Activated CD4-positive, CD25-positive, alpha-beta regulatory T cell (primary cell): ENCODE results near the gene LILRB1.
"Not testable (repeated sequence)": the region's sequence is repeated elsewhere in the genome, so short reads cannot be mapped to it uniquely, and the experiment has no call there.

ENCODE experiments used
- DNase-seq, 4 experiments: peaks; one replicate each; lab custom pipeline; 2025; lab: John Stamatoyannopoulos, UW

The LILRB1 gene

DNA sequence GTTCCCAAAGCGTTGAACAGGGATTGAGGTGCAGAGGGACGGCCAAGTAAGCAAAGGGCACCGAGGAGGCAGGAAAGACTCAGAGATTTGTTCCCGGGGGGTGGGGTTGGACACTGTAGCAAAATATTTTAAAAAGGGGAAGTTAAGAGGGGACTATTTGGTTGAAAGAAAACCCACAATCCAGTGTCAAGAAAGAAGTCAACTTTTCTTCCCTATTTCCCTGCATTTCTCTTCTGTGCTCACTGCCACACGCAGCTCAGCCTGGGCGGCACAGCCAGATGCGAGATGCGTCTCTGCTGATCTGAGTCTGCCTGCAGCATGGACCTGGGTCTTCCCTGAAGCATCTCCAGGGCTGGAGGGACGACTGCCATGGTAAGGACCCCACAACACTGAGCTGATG, at the start of gene LILRB1:
Gene LILRB1 (plus strand): TSS at position 223 of the 400 bp plus-strand sequence. CDS start 590 bp downstream, outside the sequence.
- not testable (repeated sequence) for DNase-seq

GRCh38 chr19:54586397-54586796, 43.9 kb upstream of the LILRB1 start:
- no peak for DNase-seq

DNA sequence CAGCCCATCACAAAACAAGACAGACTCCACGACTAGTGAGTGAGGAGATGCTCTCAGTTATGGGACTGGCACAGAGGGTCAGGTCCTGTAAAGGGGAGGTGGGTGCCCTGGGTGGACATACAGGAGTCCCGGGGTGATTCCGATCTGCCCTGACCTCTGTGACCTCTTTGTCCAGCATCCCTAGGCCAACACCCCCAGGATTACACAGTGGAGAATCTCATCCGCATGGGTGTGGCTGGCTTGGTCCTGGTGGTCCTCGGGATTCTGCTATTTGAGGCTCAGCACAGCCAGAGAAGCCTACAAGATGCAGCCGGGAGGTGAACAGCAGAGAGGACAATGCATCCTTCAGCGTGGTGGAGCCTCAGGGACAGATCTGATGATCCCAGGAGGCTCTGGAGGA, 43.3 kb upstream of the LILRB1 start:
- DNase-seq = no peak

DNA sequence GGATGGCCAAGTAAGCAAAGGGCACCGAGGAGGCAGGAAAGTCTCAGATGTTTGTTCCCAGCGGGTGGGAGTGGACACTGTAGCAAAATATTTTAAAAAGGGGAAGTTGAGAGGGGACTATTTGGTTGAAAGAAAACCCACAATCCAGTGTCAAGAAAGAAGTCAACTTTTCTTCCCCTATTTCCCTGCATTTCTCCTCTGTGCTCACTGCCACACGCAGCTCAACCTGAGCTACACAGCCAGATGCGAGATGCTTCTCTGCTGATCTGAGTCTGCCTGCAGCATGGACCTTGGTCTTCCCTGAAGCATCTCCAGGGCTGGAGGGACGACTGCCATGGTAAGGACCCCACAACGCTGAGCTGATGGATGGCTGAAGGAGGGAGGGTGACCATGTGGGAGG, 36.8 kb upstream of the LILRB1 start, which contains the start of gene LILRA1:
Gene LILRA1 (plus strand): TSS at position 188 of the 400 bp plus-strand sequence. CDS start 613 bp downstream, outside the sequence.
- not testable (repeated sequence) for DNase-seq

DNA sequence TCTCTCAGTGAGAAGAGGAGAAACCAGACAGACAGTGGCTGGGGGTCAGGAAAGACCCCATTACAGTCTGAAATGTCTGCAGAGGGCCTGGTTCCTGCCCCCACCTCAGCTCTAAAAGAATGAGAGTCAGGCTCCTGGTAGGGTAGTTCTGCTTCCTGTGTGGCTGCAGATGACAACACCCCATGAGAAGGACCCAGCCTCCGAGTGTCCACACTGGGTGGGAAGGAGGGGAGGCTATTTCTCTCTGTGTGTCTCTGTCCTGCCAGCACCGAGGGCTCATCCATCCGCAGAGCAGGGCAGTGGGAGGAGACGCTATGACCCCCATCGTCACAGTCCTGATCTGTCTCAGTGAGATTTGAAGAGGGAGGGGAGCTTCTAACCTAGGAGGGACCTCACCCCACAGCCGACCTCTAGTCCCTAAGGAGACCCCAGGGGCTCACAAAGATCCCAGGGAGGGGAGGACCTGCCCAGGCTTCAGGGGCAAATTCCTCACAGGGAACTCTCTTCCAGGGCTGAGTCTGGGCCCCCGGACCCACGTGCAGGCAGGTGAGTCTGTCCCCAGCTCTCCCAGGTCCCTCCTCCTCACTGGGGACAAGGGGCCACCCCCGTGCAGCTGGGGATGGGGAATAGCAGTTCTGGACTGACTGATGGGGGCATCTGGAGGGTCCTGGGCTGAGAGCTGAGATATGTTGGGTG, 36.2 kb upstream of the LILRB1 start:
- DNase-seq = not testable (repeated sequence)

DNA sequence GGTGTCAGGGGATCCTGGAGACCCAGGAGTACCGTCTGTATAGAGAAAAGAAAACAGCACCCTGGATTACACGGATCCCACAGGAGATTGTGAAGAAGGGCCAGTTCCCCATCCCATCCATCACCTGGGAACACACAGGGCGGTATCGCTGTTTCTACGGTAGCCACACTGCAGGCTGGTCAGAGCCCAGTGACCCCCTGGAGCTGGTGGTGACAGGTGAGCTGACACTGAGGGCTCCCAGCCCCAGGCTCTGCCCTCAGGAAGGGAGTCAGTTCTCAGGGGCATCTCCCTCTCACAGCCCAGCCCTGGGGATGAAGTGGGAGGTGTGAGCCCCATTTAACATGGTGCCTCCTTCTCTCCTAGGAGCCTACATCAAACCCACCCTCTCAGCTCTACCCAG, 35.5 kb upstream of the LILRB1 start:
- DNase-seq = no peak

DNA sequence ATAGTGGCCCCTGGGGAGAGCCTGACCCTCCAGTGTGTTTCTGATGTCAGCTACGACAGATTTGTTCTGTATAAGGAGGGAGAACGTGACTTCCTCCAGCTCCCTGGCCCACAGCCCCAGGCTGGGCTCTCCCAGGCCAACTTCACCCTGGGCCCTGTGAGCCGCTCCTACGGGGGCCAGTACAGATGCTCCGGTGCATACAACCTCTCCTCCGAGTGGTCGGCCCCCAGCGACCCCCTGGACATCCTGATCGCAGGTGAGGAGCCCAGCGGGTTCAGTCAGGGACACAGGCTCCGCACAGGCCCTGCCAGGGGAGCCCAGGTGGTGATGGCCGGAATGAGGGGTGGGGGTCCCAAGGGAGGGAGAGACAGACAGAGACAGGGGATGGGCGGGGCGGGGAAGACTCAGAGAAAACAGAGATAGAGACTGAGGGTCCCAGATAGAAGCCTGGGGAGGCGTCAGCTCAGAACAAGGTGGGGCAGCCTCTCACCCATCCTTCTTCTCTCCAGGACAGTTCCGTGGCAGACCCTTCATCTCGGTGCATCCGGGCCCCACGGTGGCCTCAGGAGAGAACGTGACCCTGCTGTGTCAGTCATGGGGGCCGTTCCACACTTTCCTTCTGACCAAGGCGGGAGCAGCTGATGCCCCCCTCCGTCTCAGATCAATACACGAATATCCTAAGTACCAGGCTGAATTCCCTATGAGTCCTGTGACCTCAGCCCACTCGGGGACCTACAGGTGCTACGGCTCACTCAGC, 34.4 kb upstream of the LILRB1 start:
- DNase-seq = not testable (repeated sequence)

DNA sequence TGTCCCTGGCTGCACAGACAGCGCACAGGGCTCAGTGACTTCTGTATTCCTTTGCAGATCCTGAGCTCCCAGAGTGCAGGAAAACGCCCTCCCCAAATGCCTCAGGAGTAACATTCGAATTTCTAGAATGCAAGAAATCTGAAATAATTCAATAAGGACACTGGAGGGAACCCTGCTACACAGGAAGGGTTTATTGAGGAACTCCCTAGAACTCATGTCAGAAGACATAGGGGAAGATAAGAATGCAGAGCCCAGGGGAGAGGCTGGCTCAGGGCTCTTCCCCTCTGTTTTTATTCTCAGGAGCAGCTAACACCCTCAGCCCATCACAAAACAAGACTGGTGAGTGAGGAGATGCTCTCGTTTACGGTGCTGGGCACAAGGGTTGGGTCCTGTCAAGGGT, 30.1 kb upstream of the LILRB1 start:
- no peak for DNase-seq

DNA sequence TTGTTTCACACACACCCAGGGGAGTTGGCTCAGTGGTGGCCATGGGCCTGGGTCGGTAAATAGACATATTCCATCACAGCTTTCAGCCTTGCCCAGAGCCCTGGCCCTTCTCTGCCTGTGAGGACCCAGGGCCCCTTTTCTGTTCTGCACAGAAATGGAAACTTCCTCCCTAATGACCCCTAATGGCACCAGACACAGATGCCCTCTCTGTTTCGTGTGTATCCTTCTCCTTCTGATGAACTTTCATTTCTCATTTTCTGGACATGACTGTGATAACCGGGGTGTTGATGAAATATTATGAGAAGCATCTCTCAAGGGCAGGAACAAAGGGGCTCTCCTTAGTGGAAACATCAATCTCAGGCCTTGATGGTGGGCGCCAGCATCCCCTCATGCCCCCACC, 24.1 kb upstream of the LILRB1 start:
- no peak for DNase-seq

- DNase-seq = no peak
Observed at GRCh38 chr19:54606891-54607784, 23.1 kb upstream of the LILRB1 start.

DNA sequence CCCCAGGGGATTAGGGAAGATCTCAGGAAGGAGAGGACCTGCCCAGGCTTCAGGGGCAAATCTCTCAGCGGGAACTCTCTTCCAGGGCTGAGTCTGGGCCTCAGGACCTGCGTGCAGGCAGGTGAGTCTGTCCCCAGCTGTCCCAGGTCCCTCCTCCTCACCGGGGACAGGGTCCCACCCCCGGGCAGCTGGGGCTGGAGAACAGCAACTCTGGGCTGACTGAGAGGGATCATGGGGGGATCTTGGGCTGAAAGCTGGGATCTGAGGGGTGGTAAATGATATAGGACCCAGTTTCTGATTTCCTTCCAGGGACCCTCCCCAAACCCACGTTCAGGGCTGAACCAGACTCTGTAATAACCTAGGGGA, 22.5 kb upstream of the LILRB1 start:
- no peak for DNase-seq

- no peak for DNase-seq
Observed at GRCh38 chr19:54608205-54608604, 22.1 kb upstream of the LILRB1 start.

GRCh38 chr19:54608792-54609191, 21.5 kb upstream of the LILRB1 start:
- no peak for DNase-seq

DNA sequence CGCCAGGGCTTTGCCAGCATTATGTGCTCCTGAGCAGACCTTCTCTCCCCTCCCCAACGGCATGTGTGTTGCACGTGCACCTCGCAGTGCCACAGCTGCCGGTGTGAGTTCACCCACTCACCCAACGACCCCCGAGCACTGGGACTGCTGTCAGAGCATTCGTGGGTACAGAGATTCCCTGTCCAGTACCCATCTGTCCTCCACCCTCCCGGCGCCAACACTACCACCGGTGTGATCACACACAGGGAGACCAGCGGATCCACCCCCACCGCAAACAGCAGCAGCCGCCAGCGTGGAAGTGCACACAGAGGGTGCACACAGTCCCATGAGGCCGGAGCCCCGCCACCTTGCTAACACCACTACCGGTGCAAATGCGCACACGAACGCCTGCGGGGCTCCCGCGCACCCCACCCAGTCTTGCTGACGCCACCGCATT, 20.9 kb upstream of the LILRB1 start:
- no peak for DNase-seq

DNA sequence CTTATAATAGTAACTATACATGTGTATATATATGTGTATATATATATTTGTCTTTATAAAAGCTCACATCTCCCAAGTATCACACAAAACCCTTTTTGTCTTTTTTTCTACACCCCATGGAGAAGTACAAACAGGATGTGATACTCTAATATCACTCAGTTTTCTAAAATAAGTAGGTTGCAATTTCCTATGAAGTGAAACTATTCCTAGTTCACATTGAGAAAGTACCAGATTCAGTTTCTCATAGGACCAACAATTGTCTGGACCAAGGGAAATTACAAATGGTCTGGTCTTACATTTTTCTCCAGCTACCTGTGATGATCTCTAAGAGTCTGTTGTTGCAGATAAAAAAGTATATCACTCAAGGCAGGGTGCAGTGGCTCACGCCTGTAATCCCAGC, 17.9 kb upstream of the LILRB1 start:
- DNase-seq = no peak

DNA sequence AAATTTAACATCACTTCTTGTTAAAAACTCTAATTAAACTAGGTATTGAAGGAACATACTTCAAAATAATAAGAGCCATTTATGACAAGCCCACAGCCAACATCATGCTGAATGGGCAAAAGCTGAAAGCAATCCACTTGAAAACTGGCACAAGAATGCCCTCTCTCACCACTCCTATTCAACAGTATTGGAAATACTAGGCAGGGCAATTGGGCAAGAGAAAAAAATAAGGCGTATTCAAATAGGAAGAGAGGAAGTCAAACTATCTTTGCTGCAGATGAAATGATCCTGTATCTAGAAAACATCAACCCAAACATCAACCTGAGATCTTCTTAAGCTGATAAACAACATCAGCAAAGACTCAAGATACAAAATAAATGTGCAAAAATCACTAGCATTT, 15.6 kb upstream of the LILRB1 start:
- DNase-seq = no peak

- no peak for DNase-seq
Observed at GRCh38 chr19:54616057-54616456, 14.2 kb upstream of the LILRB1 start.

DNA sequence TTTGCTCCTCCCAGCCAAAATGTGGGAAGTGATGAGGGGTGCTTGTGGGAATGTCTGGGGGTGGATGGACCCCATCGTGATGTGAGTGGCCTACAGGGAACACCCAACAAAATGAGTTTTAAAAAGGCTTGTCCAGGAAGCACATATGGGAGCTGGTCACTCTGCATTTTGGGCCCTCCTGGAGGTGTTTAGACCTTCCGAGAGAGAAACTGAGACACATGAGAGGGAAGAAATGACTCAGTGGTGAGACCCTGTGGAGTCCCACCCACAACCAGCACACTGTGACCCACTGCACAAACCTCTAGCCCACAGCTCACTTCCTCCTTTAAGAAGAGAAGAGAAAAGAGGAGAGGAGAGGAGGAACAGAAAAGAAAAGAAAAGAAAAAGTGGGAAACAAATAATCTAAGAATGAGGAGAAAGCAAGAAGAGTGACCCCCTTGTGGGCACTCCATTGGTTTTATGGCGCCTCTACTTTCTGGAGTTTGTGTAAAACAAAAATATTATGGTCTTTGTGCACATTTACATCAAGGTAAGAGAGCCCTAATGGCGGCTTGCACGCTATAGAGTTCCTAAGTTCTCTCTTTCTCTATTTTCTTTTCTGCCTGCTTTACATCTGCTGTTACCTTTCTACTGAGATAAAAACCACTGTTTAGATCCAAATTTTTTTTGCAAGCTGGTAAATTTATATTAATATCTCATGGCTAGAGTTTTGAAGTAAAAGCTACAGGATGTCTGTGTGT, 13.3 kb upstream of the LILRB1 start:
- no peak for DNase-seq

DNA sequence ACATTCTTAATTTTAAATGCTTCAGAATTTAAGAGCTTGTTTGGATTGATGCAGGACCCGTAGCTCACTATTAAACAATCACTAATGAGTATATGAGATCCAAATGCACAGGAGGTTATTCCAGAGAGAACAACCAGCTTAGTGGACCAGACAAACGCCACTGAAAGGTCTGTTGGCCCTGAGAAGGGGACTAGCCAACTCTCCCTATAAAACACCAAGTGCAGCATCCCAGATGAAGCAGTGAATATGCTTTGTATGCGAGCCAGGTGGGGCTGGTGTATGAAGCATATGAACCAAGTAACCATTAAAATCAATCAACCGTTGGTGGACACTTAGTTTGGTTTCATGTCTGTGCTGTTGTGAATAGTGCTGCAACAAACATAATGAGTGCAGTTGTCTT, 9.8 kb upstream of the LILRB1 start:
- DNase-seq = no peak

- no peak for DNase-seq
Observed at GRCh38 chr19:54622431-54622830, 7.9 kb upstream of the LILRB1 start.

DNA sequence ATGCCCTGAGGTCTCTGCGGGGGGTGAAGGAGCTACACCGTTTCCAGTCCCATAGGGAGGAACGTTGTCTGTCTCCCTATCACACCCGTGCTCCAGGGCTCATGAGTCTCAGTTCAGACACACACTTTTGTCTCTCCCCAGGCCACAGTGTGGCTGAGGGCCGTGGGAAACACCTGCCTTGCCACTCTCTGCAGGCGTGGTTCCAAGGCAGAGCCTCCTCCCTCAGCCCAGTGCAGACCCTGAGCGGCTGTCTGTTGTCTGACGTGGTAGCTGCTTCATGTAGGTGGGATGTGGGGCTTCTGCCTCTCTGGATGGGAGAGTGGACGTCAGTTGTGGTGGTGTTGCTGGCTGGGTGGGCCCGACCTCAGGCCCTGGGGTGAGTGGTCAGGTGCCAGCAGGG, 6.0 kb upstream of the LILRB1 start:
- DNase-seq = not testable (repeated sequence)
